PC-3 (cell line): ENCODE measurements around the gene SUMO4. TPM values are rescaled to one million over a fixed set of nuclear protein-coding genes. Genes with fewer than 3 reads are reported as not detected.

Source experiments
- ATAC-seq: fragments of 200-7000 bp; cut with Tn5 transposase; 2 replicates; pipeline ENCODE4 v1.9.1; 2020; ENCODE audit warnings: mild to moderate bottlenecking, moderate library complexity
- Bru-seq: library from RNA; stranded (reverse); fragments of 400-500 nt; gene quantifications from one replicate; lab custom pipeline; 2021; lab: Mats Ljungman, UMichigan
- BruChase-seq, 2 experiments: library from RNA; stranded (reverse); fragments of 400-500 nt; gene quantifications; one replicate each; lab custom pipeline; 2021; lab: Mats Ljungman, UMichigan
- BruUV-seq: library from RNA; stranded (reverse); fragments of 400-500 nt; replicated peaks from 2 replicates; lab custom pipeline; 2021; lab: Mats Ljungman, UMichigan
- CTCF ChIA-PET: fragments of 300-600 bp; sonication (Branson Sonifier 250); formaldehyde crosslinking; loops from one replicate; lab custom pipeline; 2022; ENCODE audit warnings: antibody characterized with exemption; lab: Charles Lee
- POLR2A ChIA-PET: fragments of 300-600 bp; sonication (Branson Sonifier 250); formaldehyde crosslinking; loops from one replicate; lab custom pipeline; 2022; ENCODE audit warnings: antibody characterized with exemption; ENCODE audit not compliant: unreplicated experiment; lab: Charles Lee
- DNase-seq: peaks from one replicate; pipeline ENCODE4 v3.0.0-alpha.2; 2015
- H2AFZ ChIP-seq: fragments of 300-600 bp; sonication (generic); 2 replicates; pipeline ENCODE4 v1.6.0; 2016; ENCODE audit warnings: antibody characterized with exemption, low read length
- H3F3A ChIP-seq: fragments of 300-600 bp; sonication (generic); one replicate; pipeline ENCODE4 v1.6.0; 2017; ENCODE audit warnings: antibody characterized with exemption, low read length, control low read depth, mild to moderate bottlenecking; ENCODE audit not compliant: unreplicated experiment
- H3K27ac ChIP-seq: fragments of 300-600 bp; sonication (generic); 2 replicates; pipeline ENCODE4 v1.5.1; 2016; ENCODE audit warnings: mild to moderate bottlenecking, low read length
- H3K27me3 ChIP-seq: fragments of 300-600 bp; sonication (generic); 2 replicates; pipeline ENCODE4 v1.6.1; 2016; ENCODE audit warnings: low read length, mixed read lengths
- H3K36me3 ChIP-seq: fragments of 300-600 bp; sonication (generic); 2 replicates; pipeline ENCODE4 v1.6.1; 2016; ENCODE audit warnings: low read depth, mixed run types, low read length, mixed read lengths
- H3K4me1 ChIP-seq: fragments of 300-600 bp; sonication (generic); 2 replicates; pipeline ENCODE4 v1.5.1; 2016; ENCODE audit warnings: low read length; ENCODE audit not compliant: insufficient read depth
- H3K4me2 ChIP-seq: fragments of 300-600 bp; sonication (generic); 2 replicates; pipeline ENCODE4 v1.6.0; 2016; ENCODE audit warnings: low read length
- H3K4me3 ChIP-seq: fragments of 300-600 bp; sonication (generic); 2 replicates; pipeline ENCODE4 v1.5.1; 2016; ENCODE audit warnings: mild to moderate bottlenecking, low read length, mixed read lengths
- H3K79me2 ChIP-seq: fragments of 300-600 bp; sonication (generic); 2 replicates; pipeline ENCODE4 v1.6.1; 2017; ENCODE audit warnings: low read length, mixed read lengths
- H3K9ac ChIP-seq: fragments of 300-600 bp; sonication (generic); 2 replicates; pipeline ENCODE4 v1.6.0; 2016; ENCODE audit warnings: mild to moderate bottlenecking, low read length
- H3K9me2 ChIP-seq: fragments of 300-600 bp; sonication (generic); replicated peaks from 2 replicates; pipeline ENCODE4 v1.6.1; 2016; ENCODE audit warnings: mixed run types, low read length, mixed read lengths
- H3K9me3 ChIP-seq: fragments of 300-600 bp; sonication (generic); 2 replicates; pipeline ENCODE4 v1.6.1; 2016; ENCODE audit warnings: low read length, mixed read lengths
- H4K20me1 ChIP-seq: fragments of 300-600 bp; sonication (generic); 2 replicates; pipeline ENCODE4 v1.6.1; 2016; ENCODE audit warnings: low read length, mixed read lengths
- EZH2 ChIP-seq: fragments of 300-600 bp; sonication (generic); IDR thresholded peaks from one replicate; pipeline ENCODE4 v1.6.1; 2017; ENCODE audit warnings: antibody characterized with exemption, mild to moderate bottlenecking, low read length; ENCODE audit not compliant: unreplicated experiment
- EZH2phosphoT487 ChIP-seq: fragments of 300-600 bp; sonication (generic); IDR thresholded peaks from 2 replicates; pipeline ENCODE4 v1.6.1; 2018; ENCODE audit warnings: mild to moderate bottlenecking, antibody characterized with exemption, low read length, borderline replicate concordance
- intact Hi-C: fragments of 100-400 bp; cut with micrococcal nuclease; formaldehyde crosslinking; loops from 2 replicates; pipeline ENCODE4 v1.9.0; 2023
- long read RNA-seq: library from polyadenylated mRNA; unstranded; transcript quantifications from one replicate; pipeline ENCODE4 v2.0.0, GENCODE V29; 2021; ENCODE audit not compliant: unreplicated experiment
- total RNA-seq: library from RNA; depleted of rRNA; stranded (reverse); fragments of >200 nt; gene quantifications from 2 replicates; pipeline ENCODE4 v1.2.3, GENCODE V29; 2014; rRNA removed
- TF ChIP-seq, protein P1 (sequence below): fragments of 300-600 bp; sonication (generic); conservative IDR thresholded peaks from 2 replicates; pipeline ENCODE4 v1.5.1; 2017; ENCODE audit warnings: antibody characterized with exemption, low read depth, mild to moderate bottlenecking, low read length

The SUMO4 gene
- total RNA-seq (0.69 TPM in 1 of 2 replicates, not detected in the other), Bru-seq, nascent RNA (percentile 90 among the genes with signal in this experiment), BruChase-seq, experiment 1, labeled RNA remaining after a 6-hour chase (percentile 33 among the genes with signal in this experiment), BruChase-seq, experiment 2, labeled RNA remaining after a 2-hour chase (percentile 68 among the genes with signal in this experiment)
- long read RNA-seq, result 0 reads

DNA sequence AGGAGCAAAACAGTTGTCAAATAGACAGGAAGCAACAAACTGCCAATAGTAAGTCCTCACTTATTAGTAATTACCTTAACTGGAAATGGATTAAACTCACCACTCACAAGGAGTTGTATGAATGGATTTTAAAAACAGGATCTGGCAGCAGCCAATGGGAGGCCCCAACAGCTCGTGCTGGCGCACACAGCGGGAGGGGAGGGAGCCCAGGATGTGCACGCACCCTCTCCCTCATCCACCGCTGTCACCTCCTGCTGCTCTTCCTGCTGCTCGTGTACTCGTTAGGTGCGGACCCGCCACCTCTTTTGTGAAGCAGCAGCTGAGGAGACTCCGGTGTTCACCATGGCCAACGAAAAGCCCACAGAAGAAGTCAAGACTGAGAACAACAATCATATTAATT is at the start of gene SUMO4:
Gene SUMO4 (plus strand): TSS at position 213 of the 400 bp plus-strand sequence. CDS start 130 bp downstream, at position 343.
- H3K79me2 ChIP-seq, result 0 out of 2 replicates have a peak, but pooled peaks cover 8% of the 10 kb centered on the region
- no TSS peak for BruUV-seq
- no peak within 1 kb of the TSS for H3K4me2 ChIP-seq
- ATAC-seq (no peak), DNase-seq (no peak)
- no peak for TF ChIP-seq EZH2
- no peak for TF ChIP-seq EZH2phosphoT487
- TF ChIP-seq, protein P1, sequence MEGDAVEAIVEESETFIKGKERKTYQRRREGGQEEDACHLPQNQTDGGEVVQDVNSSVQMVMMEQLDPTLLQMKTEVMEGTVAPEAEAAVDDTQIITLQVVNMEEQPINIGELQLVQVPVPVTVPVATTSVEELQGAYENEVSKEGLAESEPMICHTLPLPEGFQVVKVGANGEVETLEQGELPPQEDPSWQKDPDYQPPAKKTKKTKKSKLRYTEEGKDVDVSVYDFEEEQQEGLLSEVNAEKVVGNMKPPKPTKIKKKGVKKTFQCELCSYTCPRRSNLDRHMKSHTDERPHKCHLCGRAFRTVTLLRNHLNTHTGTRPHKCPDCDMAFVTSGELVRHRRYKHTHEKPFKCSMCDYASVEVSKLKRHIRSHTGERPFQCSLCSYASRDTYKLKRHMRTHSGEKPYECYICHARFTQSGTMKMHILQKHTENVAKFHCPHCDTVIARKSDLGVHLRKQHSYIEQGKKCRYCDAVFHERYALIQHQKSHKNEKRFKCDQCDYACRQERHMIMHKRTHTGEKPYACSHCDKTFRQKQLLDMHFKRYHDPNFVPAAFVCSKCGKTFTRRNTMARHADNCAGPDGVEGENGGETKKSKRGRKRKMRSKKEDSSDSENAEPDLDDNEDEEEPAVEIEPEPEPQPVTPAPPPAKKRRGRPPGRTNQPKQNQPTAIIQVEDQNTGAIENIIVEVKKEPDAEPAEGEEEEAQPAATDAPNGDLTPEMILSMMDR, result no peak
- H3K27ac ChIP-seq, result no peak within 1 kb of the TSS
- no peak within 1 kb of the TSS for H3K4me3 ChIP-seq
- POLR2A ChIA-PET, result no interaction called here
- H3K9ac ChIP-seq, result no peak within 1 kb of the TSS
- H3K4me1 ChIP-seq, result no peaks in the 10 kb centered on the region
- peaks cover 7% of the 10 kb centered on the region for H3K36me3 ChIP-seq
- CTCF ChIA-PET, result no interaction called here
- no peaks in the 10 kb centered on the region for H4K20me1 ChIP-seq
- no peaks in the 10 kb centered on the region for H3K9me3 ChIP-seq
- no peak within 1 kb of the TSS for H2AFZ ChIP-seq
- intact Hi-C loops, result no loop called here
- no peaks in the 10 kb centered on the region for H3K9me2 ChIP-seq
- no peaks in the 10 kb centered on the region for H3F3A ChIP-seq
- H3K27me3 ChIP-seq, result no peaks in the 10 kb centered on the region

DNA sequence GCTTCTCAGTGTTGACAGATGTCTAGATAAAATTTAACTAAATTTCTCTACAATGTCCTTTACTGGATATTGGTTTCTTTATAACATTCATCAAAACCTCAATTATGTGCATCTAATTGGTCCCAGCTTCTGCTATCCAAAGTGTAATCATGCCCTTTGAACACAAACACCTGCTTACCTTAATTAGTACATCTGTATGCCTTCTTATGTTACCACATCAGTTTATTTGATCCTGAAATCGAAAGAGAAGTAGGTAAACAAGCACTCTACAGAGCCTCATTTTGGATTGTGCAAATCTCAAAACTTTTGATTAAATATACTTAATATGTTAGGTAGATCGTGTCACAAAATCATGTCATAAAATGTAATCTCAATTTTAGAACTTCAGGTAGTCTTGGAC is 46.1 kb upstream of the SUMO4 start:
- Histone ChIP-seq H3K9ac (no peak overlapping the region), H3K79me2 (peaks cover 88% of the 10 kb centered on the region), H2AFZ (no peak overlapping the region), H3K9me3 (no peaks in the 10 kb centered on the region), H3K27ac (no peak overlapping the region), H3K36me3 (no peaks in the 10 kb centered on the region), H3K27me3 (no peaks in the 10 kb centered on the region), H3K4me1 (peaks cover 3% of the 10 kb centered on the region; the same call in 1 of the 2 replicates), H3K9me2 (no peaks in the 10 kb centered on the region), H3F3A (no peaks in the 10 kb centered on the region), H4K20me1 (0 out of 2 replicates have a peak, but pooled peaks cover 3% of the 10 kb centered on the region), H3K4me3 (no peak overlapping the region), H3K4me2 (no peak overlapping the region)
- ChIA-PET POLR2A (no interaction called here), CTCF (no interaction called here)
- TF ChIP-seq EZH2phosphoT487 (no peak), EZH2 (no peak)
- TF ChIP-seq, protein P1, result no peak
- DNase-seq, result no peak
- BruUV-seq, result no TSS peak
- no peak for ATAC-seq
- intact Hi-C loops, result no loop called here

DNA sequence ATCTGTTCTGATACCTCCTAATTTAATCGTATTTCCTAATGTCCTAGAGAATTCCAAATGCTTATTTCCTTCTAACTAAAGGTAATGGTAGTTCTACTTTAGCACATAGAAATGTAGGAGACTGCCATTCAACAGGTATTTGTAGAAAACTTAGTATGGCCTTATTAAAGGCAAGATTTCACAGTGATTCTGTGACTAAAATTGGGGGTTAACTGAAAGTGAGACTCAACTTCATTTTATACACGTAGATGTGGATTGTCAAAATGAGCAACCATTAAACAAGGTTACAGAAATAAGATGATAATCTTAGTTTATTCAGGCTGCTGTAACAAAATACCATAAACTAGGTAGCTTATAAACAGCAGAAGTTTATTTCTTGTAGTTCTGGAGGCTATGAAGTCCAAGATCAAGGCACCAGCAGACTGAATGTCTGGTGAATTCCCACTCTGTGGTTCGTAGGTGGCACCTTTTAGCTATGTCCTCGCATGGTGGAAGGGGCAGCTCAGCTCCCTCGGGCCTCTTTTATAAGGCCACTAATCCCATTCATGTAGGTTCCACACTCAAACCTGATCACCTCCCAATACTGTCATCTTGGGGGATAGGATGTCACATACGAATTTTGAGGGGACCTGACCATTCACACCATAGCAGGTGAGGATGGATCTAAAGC is 43.8 kb upstream of the SUMO4 start:
- Histone ChIP-seq H2AFZ (no peak overlapping the region), H3K27ac (no peak overlapping the region), H3K9me2 (no peaks in the 10 kb centered on the region), H3K4me2 (no peak overlapping the region), H3K9me3 (no peaks in the 10 kb centered on the region), H3K79me2 (peaks cover 89% of the 10 kb centered on the region), H3K36me3 (no peaks in the 10 kb centered on the region), H3K4me3 (no peak overlapping the region), H3F3A (no peaks in the 10 kb centered on the region), H3K27me3 (no peaks in the 10 kb centered on the region), H4K20me1 (0 out of 2 replicates have a peak, but pooled peaks cover 3% of the 10 kb centered on the region), H3K9ac (no peak overlapping the region), H3K4me1 (peaks cover 3% of the 10 kb centered on the region; the same call in 1 of the 2 replicates)
- DNase-seq (no peak), ATAC-seq (no peak)
- intact Hi-C loops, result no loop called here
- CTCF ChIA-PET, result no interaction called here
- POLR2A ChIA-PET, result no interaction called here
- BruUV-seq, result no TSS peak
- TF ChIP-seq, protein P1, result no peak
- TF ChIP-seq EZH2 (no peak), EZH2phosphoT487 (no peak)
